Measurements from ENCODE around the gene PDE6H.

The PDE6H gene

DNA sequence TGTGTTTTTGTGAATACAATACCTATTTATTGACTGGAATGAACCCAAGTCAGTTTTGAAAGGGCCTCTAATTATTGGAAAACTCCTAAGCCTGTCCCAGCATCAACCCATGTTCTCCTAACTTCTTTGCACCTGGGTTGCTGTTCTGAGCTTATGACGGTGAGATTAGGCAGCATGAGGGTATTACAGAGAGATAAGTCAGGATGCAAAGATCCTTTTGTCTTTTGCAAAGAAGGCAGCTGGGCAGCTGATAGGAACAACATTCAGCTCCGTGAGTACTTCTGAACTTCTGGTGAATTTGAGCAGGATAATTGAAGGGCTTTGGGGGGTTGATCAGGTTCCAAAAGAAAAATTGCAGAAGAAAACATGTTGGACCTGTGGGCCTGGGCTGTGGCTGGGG is at the start of gene PDE6H:
Gene PDE6H, plus strand, starts transcription at position 227 of the 400 bp plus-strand sequence. CDS start 4,971 bp downstream, outside the sequence.
- no peak for DNase-seq (ENCODE audit: low read depth)

DNA sequence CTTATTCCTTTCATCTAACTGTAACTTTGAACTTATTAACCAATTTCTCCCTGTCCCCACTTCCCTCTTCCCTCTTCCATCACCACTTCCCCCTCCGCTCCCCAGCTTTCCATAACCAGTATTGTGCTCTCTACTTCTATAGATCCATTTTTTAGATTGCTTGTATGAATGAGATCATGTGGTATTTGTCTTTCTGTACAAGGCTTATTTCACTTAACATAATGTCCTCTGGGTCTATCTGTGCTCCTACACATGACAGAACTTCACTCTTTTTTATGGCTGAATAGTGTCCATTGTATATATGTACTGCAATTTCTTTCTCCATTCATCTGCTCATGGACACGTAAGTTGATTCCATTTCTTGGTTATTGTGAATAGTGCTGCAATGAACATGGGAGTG is 48.9 kb upstream of the PDE6H start:
- DNase-seq (ENCODE audit: low read depth) = no peak

DNA sequence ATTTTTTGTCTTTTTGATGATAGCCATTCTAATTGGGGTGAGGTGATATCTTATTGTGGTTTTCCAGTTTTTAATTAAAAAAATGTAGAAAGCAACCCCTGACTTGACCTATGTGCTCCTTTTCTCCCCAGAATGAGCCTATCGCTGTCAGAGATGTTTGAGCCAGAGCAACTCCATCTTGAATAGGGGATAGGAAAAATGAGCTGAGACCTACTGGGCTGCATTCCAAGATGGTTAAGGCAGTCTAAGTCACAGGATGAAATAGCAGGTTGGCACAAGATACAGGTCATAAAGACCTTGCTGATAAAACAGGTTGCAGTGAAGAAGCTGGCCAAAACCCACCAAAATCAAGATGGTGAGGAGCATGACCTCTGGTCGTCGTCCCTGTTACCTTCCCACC is 48.3 kb upstream of the PDE6H start:
- DNase-seq (ENCODE audit: low read depth) = no peak

DNA sequence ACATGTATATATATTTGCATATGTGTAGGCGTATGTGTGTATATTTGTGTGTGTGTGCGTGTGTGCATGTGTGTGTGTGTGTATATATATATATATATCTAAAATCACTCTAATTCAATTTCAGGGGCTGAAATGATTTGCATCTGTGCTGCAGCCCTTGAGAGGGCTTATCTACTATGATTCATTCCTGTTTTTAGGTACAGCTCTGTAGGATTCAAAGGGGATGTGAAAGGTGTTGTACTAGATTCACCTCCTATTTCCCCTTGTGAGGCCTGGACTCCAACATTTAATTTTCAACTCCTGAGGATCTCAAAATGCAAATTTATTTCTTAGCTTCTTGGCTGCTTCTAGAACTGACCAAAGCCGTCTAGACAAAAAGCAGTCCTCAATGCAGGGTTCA is 45.6 kb upstream of the PDE6H start:
- no peak for DNase-seq (ENCODE audit: low read depth)

DNA sequence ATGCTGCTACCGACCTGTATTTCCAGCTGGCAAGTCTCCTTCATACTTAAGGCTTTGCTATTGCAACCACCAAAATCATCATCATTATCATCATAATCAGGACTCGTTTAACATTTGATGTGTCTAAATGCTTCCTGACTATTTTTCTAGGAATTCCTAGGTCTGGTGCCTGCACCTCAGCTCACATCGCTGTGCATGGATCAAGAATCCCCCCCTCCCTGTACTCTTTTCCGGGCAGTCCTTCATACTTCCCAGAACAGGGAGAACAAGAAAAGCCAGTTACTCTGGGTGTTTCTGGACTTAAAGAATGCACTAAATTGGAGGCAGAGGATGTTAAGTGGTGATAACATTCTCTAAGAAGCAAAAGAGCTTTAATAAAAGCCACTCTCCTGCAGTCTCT is 43.9 kb upstream of the PDE6H start:
- no peak for DNase-seq (ENCODE audit: low read depth)

DNA sequence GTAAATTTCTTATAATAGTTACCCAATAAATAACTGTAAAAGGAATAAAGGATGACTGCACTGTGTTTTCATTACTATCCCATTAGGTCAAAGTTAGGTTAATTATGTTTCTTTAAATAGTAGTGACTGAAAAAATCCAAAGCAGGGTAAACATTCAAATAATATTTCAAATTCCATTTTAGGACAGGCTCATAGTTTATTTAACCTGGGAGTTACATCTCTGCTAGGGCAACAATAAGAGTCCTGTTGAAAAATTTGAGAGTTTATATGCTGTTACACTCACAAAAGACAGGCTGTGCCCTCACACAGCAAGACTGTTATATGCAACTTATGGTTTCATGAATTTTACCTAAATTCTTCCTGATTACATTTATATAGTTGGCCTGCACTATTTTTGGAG is 42.5 kb upstream of the PDE6H start:
- DNase-seq (ENCODE audit: low read depth) = no peak

DNA sequence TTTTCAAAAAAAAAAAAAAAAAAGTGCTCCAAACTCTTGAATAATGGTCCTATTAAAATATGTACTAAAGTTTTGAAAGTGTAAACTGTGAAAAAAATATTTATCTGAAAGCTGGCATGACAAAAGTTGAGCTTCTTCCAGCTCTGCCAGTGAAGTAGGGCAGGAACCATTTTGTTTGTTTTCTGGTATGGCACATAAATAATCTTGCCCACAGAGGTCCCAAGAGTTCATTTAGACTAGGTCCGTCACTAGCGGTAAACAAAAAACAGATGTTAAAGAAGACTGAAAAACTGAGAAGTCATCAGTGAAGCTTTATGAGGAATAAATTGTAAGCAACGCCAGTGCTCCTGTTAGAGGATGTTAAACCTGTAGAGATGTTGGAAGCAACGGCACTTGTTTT is 41.5 kb upstream of the PDE6H start:
- DNase-seq (ENCODE audit: low read depth) = no peak

DNA sequence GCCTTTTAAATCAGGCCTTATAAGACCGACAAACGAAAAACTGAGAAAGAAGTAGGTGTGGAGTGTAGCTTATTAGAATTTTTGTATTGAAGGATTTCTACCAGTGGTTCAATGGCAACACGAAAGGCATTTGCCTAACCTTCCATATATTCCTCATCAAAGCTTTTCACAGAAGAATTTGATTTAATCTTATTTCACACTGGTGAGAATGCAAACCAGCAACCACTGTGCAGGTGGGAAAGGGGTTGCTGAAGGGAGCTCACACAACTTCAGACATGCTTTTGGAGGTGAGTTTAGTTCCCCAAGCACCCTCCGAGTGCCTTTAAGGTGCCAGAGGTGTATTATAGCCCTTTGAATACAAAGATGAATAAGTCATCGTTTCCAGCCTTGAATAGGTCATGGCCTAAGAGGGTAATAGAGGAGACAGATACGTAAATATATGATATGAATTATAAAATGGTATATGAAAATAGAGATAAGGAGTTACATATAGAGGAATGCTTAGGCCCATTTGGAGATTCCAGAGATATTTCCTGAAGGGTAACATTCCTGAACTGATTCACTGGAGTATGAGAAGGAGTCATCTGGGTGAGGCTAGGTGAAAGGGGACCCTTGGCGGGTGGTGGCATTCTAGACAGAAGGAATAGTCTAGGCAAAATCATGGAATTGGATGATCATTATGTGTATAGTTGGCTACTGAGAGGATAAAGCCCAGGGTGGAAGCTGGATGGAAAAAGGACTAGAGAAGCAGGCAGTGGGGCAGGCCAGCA is 40.9 kb upstream of the PDE6H start:
- DNase-seq (ENCODE audit: low read depth) = no peak

DNA sequence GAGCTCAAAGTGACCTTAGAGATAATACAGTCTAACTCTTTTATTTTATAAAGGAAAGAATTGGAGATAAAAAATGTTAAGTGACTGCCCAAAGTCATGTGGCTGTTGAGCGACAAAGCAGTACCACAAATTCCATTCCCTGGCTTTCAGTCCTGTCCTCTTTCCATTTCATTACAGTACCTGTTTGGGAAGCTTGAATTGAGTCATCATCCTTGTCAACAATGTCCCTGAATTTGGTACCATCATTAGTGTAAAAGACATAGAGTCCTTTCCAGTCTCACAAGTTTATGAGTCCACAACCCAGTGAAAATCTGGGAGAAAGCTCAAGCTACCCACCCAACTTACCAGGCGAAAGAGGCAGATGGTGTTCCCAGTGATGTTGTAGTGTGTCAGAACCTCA is 38.3 kb upstream of the PDE6H start:
- no peak for DNase-seq (ENCODE audit: low read depth)

DNA sequence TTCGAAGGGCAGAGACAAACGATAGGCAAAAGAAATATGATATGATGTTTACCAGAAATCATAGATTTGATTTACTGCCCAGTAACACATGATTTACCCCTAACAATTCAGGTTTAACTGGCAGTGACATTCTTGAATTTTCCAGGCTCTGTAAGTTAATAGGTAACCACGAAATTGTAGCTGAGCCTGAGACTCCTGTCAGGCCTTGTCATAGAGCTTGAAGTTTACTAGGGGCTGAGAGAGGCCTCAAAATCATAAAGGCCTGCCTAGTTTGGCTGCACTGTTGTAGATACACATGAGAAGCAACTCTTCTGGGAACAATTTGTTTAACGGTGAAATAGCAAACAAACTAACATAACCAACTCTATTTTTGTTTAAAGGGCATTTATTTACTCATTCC is 37.8 kb upstream of the PDE6H start:
- DNase-seq (ENCODE audit: low read depth) = no peak

DNA sequence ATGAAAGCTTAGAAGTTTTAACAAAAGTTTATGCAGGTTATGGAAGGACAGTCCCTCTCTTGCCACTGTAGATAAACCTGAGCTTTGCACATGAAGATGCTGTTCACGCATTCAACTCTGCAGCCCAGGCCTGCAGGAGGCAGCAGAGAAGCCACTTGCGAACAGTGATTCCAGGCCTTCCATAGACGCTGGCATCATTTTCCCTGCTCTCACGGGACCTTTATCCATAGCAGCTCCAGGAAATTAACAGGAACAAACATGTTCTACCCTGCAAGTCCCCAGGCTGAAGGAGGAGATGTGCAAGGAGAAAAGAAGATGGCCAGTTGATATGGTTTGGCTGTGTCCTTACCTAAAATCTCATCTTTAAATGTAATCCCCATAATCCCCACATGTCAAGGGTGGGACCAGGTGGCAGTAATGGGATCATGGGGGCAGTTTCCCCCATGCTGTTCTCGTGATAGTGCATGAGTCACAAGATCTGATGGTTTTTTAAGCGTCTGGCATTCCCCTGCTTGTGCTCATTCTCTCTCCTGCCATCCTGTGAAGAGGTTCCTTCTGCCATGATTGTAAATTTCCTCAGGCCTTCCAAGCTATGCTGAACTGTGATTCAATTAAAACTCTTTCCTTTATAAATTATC is 36.5 kb upstream of the PDE6H start:
- DNase-seq (ENCODE audit: low read depth) = no peak

DNA sequence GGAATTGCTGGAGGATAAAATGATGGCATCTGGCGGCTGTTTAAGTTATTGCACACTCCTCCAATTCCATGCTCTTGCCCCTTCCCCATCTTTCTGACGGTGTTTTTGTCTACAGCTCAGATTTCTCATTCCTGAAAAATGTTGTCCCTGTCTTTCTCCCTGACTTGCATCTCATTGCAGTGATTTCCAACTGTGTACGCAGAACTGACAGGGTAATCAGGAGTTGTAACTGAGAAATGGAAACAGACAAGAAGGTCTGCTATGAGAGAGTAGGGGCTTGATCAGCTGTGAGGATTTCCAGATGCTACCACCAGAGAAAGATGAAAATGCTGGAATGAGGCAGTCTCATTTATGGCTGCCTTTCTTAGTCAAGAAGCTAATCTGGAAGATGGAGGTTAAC is 35.8 kb upstream of the PDE6H start:
- DNase-seq (ENCODE audit: low read depth) = no peak

DNA sequence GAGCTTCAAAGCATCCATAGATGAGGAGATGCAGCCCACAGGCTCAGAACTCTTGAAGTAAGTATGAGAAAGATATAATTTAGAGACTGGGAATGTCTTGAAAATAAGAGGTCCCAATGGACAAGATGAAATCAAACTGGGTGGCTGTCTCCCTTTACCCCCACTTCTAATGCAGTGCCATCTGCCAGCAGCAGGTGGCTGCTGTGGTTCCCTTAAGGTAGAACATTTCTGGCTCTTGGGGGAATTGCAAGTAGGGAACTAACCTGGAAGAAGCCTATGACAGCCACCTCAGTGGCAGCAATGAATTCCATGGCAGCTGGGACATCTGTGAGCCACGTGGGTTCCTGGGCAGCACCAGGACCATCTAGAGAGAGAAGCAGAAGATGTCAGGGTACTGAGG is 35.2 kb upstream of the PDE6H start:
- DNase-seq (ENCODE audit: low read depth) = no peak

DNA sequence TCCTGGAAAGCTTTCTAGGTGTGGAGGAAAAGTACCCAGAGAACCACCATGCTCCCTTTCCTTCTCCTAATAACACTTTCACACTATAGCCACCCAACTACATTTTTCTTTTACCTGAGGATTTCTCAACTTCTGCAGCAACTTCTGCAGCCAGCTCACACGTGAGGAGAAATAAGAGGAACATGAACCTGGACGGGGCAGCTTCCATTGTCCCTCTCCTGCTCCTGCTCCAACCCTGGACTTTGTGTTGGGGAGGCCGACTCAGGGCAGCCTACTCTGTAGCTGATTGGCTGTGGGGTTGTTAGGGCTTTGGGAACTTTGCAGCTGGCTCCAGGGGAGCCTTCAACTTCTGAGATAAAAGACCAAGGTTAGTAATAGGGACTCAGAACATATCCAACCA is 34.5 kb upstream of the PDE6H start, which contains the start of gene ERP27:
Gene ERP27, minus strand, starts transcription at position 237 of the 400 bp plus-strand sequence. Its CDS starts 29 bp downstream, at position 208.
- DNase-seq (ENCODE audit: low read depth) = no peak

DNA sequence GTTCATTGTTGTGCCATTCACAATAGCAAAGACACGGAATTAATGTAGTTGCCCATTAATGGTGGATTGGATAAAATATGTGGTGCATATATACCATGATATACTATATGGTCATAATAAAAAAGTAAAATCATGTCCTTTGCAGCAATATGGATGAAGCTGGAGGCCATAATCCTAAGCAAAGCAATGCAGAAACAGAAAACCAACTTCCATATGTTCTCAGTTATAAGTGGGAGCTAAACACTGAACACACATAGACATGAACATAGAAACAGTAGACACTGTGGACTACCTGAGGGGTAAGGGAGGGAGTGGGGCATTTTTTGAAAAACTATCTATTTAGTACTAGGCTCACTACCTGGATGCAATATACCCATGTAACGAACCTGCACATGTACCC is 31.5 kb upstream of the PDE6H start:
- DNase-seq (ENCODE audit: low read depth) = no peak

DNA sequence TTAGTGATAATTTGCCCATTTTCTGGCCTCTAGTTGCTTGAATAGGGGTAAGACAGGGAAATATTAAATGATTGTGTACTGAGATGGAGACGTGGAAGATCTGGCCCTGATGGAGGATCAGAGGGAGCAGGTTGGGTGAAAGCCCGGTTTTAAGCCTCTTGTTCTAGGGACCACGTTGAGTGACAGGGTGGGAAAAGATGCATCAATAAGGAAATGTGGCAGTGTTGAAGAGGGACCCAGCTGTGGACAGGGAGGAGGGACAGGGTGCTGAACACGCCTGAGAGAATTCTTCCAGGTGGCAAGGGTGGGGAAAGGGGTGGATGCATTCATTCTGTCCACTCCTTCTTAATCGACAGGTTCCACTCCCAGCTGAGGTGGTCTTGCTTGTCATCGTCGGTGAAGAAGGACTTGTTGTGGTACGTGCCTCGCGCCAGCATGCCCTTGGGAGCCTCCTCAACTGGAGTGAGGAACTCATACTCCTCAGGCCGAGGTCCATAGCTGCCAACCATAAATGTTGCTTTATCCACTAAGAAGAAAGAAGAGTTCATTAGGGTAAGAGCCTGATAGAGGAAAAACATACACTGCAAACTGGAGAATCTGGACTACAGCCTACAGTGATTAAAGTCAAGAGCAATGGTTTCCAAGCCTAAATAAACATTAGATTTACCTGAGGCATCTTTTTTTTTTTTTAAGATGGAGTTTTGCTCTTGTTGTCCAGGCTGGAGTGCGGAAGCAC is 30.5 kb upstream of the PDE6H start:
- no peak for DNase-seq (ENCODE audit: low read depth)

DNA sequence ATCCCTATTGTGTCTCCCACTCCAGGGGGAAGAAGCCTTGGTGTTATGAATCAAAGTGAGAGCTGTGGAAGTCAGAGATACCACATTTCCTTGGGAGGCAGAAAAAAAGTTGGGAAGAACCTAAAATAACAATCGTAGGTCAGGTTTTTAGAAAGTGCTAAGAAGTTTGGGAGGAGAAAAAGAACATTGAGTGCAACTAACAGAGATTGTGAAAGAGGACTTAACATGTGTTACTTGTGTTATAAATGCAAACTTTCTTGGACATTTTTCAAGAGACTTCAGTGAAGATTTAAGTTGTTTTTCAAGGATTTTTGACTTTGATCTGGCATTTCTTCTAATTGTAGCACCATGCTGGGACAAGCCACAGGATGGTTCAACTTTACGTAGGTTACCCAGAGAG is 26.7 kb upstream of the PDE6H start:
- DNase-seq (ENCODE audit: low read depth) = peak; percentile 30

DNA sequence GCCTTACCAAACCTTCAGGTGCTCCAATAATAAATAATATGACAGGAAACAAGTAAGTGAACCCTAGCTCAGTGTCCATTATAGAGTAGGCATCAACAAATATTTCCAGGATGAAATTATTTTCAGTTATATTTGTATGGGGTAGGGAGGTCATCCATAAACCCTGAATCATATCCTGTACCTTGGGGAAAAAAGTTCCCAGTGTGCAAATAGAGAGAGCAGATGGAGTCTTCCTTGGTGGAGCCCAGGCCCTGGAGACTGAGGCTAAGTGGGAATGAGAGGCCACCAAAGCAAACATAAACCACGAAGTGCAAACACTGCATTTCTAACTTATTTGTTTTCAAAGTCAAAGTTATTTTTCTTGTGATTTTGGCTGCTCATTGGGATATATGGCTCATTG is 26.0 kb upstream of the PDE6H start:
- no peak for DNase-seq (ENCODE audit: low read depth)

DNA sequence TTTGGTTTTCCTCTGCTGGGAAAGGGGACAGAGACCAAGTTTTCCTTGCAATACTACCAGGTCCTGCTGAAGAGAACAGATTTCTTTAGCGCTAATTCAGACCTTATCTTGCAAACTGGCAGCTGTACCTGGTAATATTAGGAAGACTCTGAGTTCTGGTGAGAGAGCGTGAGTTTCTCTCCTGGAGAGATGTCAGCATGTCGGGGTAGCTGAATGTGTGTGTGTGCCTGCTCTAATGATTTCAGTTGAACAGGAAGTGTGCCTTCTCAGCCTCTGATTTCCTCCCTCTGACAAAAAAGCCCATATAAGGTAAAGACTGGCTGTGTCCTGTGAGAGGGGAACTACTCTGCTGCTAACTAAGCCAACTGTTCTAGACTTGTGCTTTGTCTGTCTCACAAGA is 24.2 kb upstream of the PDE6H start:
- DNase-seq (ENCODE audit: low read depth) = peak; percentile 33

DNA sequence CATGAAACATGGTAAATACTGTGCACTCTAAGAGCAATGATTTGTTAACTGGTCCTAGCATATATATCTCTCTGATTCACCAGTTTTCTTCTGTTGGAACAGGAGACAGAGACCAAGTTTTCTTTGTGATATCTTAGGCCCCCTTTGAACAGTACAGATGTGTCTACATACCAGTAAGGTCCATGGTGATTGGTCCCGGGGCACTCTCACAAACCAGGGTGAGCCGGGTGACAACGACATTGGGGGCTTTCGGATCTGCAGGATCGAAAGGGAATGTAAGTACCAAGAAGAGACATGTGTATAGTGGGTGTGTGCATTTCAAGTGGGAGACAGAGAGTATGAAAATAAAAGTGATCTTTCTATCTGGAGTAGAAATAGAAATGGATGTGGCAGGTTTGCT is 23.2 kb upstream of the PDE6H start:
- no peak for DNase-seq (ENCODE audit: low read depth)

DNA sequence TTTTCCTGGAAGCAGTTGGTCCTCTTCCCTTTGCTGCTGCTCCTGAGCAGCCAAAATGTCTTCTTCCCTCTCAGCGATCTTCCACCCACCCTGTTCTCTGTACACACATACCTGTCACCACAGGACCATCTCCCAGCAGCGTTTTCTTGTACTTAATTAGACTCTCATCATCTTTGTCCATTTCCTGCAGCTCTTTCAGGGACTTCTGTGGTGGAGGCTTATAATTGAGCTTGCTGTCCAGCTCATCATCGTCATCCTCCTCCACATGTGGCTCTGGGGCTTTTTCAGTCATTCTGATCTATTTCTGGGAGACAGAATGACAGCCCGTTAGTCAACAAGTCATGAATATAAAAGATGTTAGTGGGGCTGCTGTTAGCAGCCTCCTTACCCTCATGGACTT is 22.4 kb upstream of the PDE6H start:
- DNase-seq (ENCODE audit: low read depth) = no peak

DNA sequence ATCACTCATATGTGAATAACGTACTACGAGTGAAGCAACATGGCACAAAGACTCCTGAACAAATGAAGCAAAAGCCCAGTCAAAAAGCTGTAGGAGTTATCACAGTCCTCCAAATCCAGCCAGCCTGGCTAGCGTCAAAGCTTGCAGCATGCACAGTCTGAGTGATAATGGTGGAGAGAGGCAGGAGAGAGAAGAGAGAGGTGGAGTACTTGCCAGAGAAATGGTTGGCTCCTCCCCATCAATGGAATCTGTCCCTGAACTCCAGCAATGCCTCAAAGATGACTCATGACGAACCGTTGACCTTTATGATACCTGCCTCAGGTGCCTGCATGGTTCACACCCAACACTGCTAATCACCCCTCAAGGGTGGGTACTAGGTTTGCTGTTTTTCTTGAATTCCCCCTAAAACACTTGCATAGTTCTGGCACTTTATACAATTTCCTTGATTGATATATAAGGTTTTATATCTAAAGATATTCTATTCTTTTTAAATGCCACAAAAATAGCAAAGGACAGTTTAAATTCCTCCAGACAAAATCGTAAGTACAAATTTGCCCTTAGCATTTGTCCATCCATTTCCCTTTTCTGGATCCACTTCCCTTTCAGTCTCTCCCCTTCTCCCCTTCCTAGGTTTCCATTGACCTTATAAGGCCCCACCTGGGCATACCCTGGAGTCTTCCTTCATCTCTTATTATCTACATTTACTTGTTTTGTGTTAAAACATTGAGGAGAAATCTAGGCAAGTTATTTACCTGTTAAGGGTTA is 21.7 kb upstream of the PDE6H start:
- no peak for DNase-seq (ENCODE audit: low read depth)
